GM21825 (cell line): Measurements from ENCODE around the gene TRAM1L1.

Source experiments
- ATAC-seq: cut with Tn5 transposase; IDR thresholded peaks from one replicate; pipeline ENCODE4 v1.9.1; 2021; ENCODE audit warnings: mild to moderate bottlenecking, moderate library complexity; ENCODE audit not compliant: unreplicated experiment

The TRAM1L1 gene

GRCh38 chr4:117084866-117085701 is at the start of gene TRAM1L1:
Gene TRAM1L1 (minus strand): TSS chr4:117085576. CDS start chr4:117085393, 183 bp downstream.
- peak; percentile 55 for ATAC-seq

GRCh38 chr4:117134386-117134785 is 49.0 kb upstream of the TRAM1L1 start:
- ATAC-seq, result no peak

GRCh38 chr4:117096886-117097285 is 11.5 kb upstream of the TRAM1L1 start:
- no peak for ATAC-seq

- ATAC-seq, result no peak
These were observed 11.1 kb upstream of the TRAM1L1 start for GRCh38 chr4:117096462-117096861.

- ATAC-seq, result no peak
These were observed 8.2 kb upstream of the TRAM1L1 start for GRCh38 chr4:117093571-117093970.

GRCh38 chr4:117077760-117078159 is 7.6 kb downstream of the TRAM1L1 start:
- ATAC-seq, result no peak

GRCh38 chr4:117068120-117068519 is 17.3 kb downstream of the TRAM1L1 start:
- no peak for ATAC-seq

GRCh38 chr4:117063961-117064696 is 21.2 kb downstream of the TRAM1L1 start:
- ATAC-seq, result no peak

- ATAC-seq, result no peak
These were observed 42.4 kb downstream of the TRAM1L1 start for GRCh38 chr4:117042962-117043361.
